OCI-LY7 (cell line): ENCODE results near the gene PLA2G10.

Experiments used
- EZH2phosphoT487 ChIP-seq: fragments of 200-600 bp; sonication (generic); IDR thresholded peaks from 2 replicates; pipeline ENCODE4 v1.6.1; 2018; ENCODE audit warnings: low read depth, borderline replicate concordance, mild to moderate bottlenecking, mixed run types, antibody characterized with exemption, low read length, moderate library complexity, mixed read lengths
- TF ChIP-seq, protein P1 (sequence below): fragments of 200-600 bp; sonication (generic); conservative IDR thresholded peaks from 2 replicates; pipeline ENCODE4 v1.5.1; 2014; ENCODE audit warnings: mild to moderate bottlenecking, antibody characterized with exemption, low read length, moderate library complexity, mixed read lengths

DNA sequence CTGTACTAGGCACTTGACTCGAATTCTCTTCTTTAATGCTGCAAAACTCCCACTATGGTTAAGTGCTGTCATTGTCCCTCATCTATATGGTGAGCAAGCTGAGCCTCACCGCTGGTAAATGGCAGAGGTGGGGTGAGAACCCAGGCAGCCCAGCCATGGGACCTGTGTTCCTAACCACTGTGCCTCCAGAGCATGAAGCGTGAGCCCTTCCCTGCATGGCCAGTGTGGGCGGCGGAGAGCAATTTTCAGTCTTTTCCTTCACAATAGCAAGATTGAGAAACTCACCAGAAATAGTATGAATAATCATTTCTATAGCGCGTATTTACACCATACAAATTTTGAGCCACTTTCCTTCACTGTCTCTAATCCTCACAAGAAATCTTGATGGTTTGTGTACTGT lies 52.2 kb downstream of the PLA2G10 start:
- TF ChIP-seq, protein P1, sequence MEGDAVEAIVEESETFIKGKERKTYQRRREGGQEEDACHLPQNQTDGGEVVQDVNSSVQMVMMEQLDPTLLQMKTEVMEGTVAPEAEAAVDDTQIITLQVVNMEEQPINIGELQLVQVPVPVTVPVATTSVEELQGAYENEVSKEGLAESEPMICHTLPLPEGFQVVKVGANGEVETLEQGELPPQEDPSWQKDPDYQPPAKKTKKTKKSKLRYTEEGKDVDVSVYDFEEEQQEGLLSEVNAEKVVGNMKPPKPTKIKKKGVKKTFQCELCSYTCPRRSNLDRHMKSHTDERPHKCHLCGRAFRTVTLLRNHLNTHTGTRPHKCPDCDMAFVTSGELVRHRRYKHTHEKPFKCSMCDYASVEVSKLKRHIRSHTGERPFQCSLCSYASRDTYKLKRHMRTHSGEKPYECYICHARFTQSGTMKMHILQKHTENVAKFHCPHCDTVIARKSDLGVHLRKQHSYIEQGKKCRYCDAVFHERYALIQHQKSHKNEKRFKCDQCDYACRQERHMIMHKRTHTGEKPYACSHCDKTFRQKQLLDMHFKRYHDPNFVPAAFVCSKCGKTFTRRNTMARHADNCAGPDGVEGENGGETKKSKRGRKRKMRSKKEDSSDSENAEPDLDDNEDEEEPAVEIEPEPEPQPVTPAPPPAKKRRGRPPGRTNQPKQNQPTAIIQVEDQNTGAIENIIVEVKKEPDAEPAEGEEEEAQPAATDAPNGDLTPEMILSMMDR: no peak
- TF ChIP-seq EZH2phosphoT487: no peak
